CD8-positive, alpha-beta memory T cell (primary cell): ENCODE measurements around the gene SLC1A7. TPM values are rescaled to one million over a fixed set of nuclear protein-coding genes. Genes with fewer than 3 reads are reported as not detected.

Experiments used
- CTCF ChIA-PET: fragments of 350-600 bp; sonication (Branson Sonifier 250); formaldehyde crosslinking; loops from one replicate; lab custom pipeline; 2021; ENCODE audit warnings: antibody characterized with exemption; lab: Charles Lee
- POLR2A ChIA-PET: fragments of 350-600 bp; sonication (Branson Sonifier 250); formaldehyde crosslinking; loops from one replicate; lab custom pipeline; 2021; ENCODE audit warnings: antibody characterized with exemption; lab: Charles Lee
- DNase-seq, 5 donors: peaks; one replicate each; pipeline versions ENCODE4 v3.0.0 to v3.0.0-alpha.2; 2020 to 2022; ENCODE audit warnings: mixed read lengths in 1 of 5
- H3K27ac ChIP-seq: one replicate; pipeline ENCODE4 v1.7.0; 2013; ENCODE audit warnings: low read depth, mild to moderate bottlenecking, low read length, moderate library complexity
- H3K27me3 ChIP-seq: 2 replicates; pipeline ENCODE4 v1.7.0; 2013; ENCODE audit warnings: low read length, mild to moderate bottlenecking; ENCODE audit not compliant: insufficient read depth, poor library complexity, severe bottlenecking
- H3K36me3 ChIP-seq: 2 replicates; pipeline ENCODE4 v1.7.0; 2013; ENCODE audit warnings: mild to moderate bottlenecking, low read length, moderate library complexity; ENCODE audit not compliant: insufficient read depth
- H3K4me1 ChIP-seq: 2 replicates; pipeline ENCODE4 v1.7.0; 2013; ENCODE audit warnings: mild to moderate bottlenecking, low read length, moderate library complexity; ENCODE audit not compliant: insufficient read depth
- H3K4me3 ChIP-seq: 2 replicates; pipeline ENCODE4 v1.7.0; 2013; ENCODE audit warnings: mild to moderate bottlenecking, low read length
- H3K9me3 ChIP-seq: 2 replicates; pipeline ENCODE4 v1.7.0; 2013; ENCODE audit warnings: mild to moderate bottlenecking, low read length
- H3K27ac Mint-ChIP-seq, 8 donors: one replicate each; pipeline ENCODE4 v1.8.0; 2020 to 2021; ENCODE audit warnings: mixed read lengths in 8 of 8, mild to moderate bottlenecking in 6 of 8, inconsistent platforms in 3 of 8, moderate library complexity in 3 of 8
- H3K27me3 Mint-ChIP-seq, 2 donors: one replicate each; pipeline ENCODE4 v1.8.0; 2020 to 2021; ENCODE audit warnings: mixed read lengths in 2 of 2, mild to moderate bottlenecking in 1 of 2, moderate library complexity in 1 of 2
- H3K36me3 Mint-ChIP-seq, 3 donors: one replicate each; pipeline ENCODE4 v1.8.0; 2020 to 2021; ENCODE audit warnings: mixed read lengths in 3 of 3, inconsistent platforms in 1 of 3, mild to moderate bottlenecking in 1 of 3
- H3K4me1 Mint-ChIP-seq, 3 donors: one replicate each; pipeline ENCODE4 v1.8.0; 2020 to 2021; ENCODE audit warnings: mixed read lengths in 3 of 3, inconsistent platforms in 1 of 3, mild to moderate bottlenecking in 1 of 3
- H3K4me3 Mint-ChIP-seq, 7 donors: one replicate each; pipeline ENCODE4 v1.8.0; 2020 to 2021; ENCODE audit warnings: mixed read lengths in 7 of 7, mild to moderate bottlenecking in 6 of 7, moderate library complexity in 4 of 7, inconsistent platforms in 2 of 7
- H3K9me3 Mint-ChIP-seq, 5 donors: one replicate each; pipeline ENCODE4 v1.8.0; 2020 to 2022; ENCODE audit warnings: mixed read lengths in 5 of 5, mild to moderate bottlenecking in 3 of 5, moderate library complexity in 2 of 5, inconsistent platforms in 1 of 5
- polyA plus RNA-seq: library from polyadenylated mRNA; unstranded; fragments of 300-500 nt; fragmentation: Illumina TruSeq; gene quantifications from one replicate; pipeline ENCODE4 v1.2.3, GENCODE V29; 2021
- total RNA-seq, 2 experiments: library from RNA; stranded (reverse); gene quantifications; one replicate each; pipeline ENCODE4 v1.2.3, GENCODE V29; 2021

SLC1A7 gene
- total and polyA plus RNA-seq, 3 experiments from 2014 or later = 0.08 TPM; not detected in 2

GRCh38 chr1:53081384-53082066, 60.9 kb downstream of the SLC1A7 start:
- no peaks in the 10 kb centered on the region for H3K9me3 ChIP-seq
- no peaks in the 10 kb centered on the region for H3K36me3 ChIP-seq
- Mint-ChIP-seq H3K4me3 (no peak overlapping the region), H3K9me3 (no peaks in the 10 kb centered on the region), H3K36me3 (no peaks in the 10 kb centered on the region), H3K4me1 (peaks cover 0 to 12% (median 11%) of the 10 kb centered on the region in 3 donors), H3K27me3 (peaks cover 0 to 4% of the 10 kb centered on the region in 2 donors), H3K27ac (peak overlapping the region in 1 of 8 donors; percentile 91)
- ChIA-PET CTCF (no interaction called here), POLR2A (no interaction called here)
- no peaks in the 10 kb centered on the region for H3K4me1 ChIP-seq
- H3K4me3 ChIP-seq = no peak overlapping the region
- H3K27ac ChIP-seq = no peak overlapping the region
- DNase-seq = peak in 1 of 5 donors; percentile 28
- no peaks in the 10 kb centered on the region for H3K27me3 ChIP-seq

- H3K4me3 ChIP-seq = no peak overlapping the region
- Mint-ChIP-seq H3K4me3 (no peak overlapping the region), H3K27me3 (peaks cover 0 to 4% of the 10 kb centered on the region in 2 donors), H3K9me3 (no peaks in the 10 kb centered on the region), H3K27ac (no peak overlapping the region), H3K36me3 (no peaks in the 10 kb centered on the region), H3K4me1 (peaks cover 0 to 12% (median 11%) of the 10 kb centered on the region in 3 donors)
- no peaks in the 10 kb centered on the region for H3K36me3 ChIP-seq
- no peak overlapping the region for H3K27ac ChIP-seq
- ChIA-PET CTCF (no interaction called here), POLR2A (no interaction called here)
- peak in 1 of 5 donors; percentile 39 for DNase-seq
- no peaks in the 10 kb centered on the region for H3K4me1 ChIP-seq
- H3K27me3 ChIP-seq = no peaks in the 10 kb centered on the region
- H3K9me3 ChIP-seq = no peaks in the 10 kb centered on the region
These were observed 61.7 kb downstream of the SLC1A7 start for GRCh38 chr1:53080769-53081168.

GRCh38 chr1:53080041-53080440, 62.4 kb downstream of the SLC1A7 start:
- Mint-ChIP-seq H3K27me3 (peaks cover 0 to 4% of the 10 kb centered on the region in 2 donors), H3K9me3 (peaks cover 0 to 1% (median 0%) of the 10 kb centered on the region in 5 donors), H3K4me1 (peaks cover 0 to 13% (median 12%) of the 10 kb centered on the region in 3 donors), H3K27ac (no peak overlapping the region), H3K36me3 (no peaks in the 10 kb centered on the region), H3K4me3 (no peak overlapping the region)
- Histone ChIP-seq H3K27ac (no peak overlapping the region), H3K27me3 (no peaks in the 10 kb centered on the region), H3K4me3 (no peak overlapping the region), H3K4me1 (no peaks in the 10 kb centered on the region), H3K9me3 (no peaks in the 10 kb centered on the region), H3K36me3 (no peaks in the 10 kb centered on the region)
- peak in 1 of 5 donors; percentile 8 for DNase-seq
- CTCF ChIA-PET = no interaction called here
- POLR2A ChIA-PET = no interaction called here

- DNase-seq = peak in 1 of 5 donors; percentile 26
- peaks cover 0 to 7% (median 7%) of the 10 kb centered on the region in 3 donors for H3K4me1 Mint-ChIP-seq
- H3K4me3 Mint-ChIP-seq = no peak overlapping the region
- Histone ChIP-seq H3K4me3 (no peak overlapping the region), H3K9me3 (no peaks in the 10 kb centered on the region), H3K36me3 (no peaks in the 10 kb centered on the region), H3K27me3 (no peaks in the 10 kb centered on the region), H3K27ac (no peak overlapping the region), H3K4me1 (no peaks in the 10 kb centered on the region)
- ChIA-PET CTCF (no interaction called here), POLR2A (no interaction called here)
- H3K9me3 Mint-ChIP-seq = peaks cover 0 to 1% (median 0%) of the 10 kb centered on the region in 5 donors
- peaks cover 0 to 4% of the 10 kb centered on the region in 2 donors for H3K27me3 Mint-ChIP-seq
- peak overlapping the region in 1 of 8 donors; percentile 54 for H3K27ac Mint-ChIP-seq
- no peaks in the 10 kb centered on the region for H3K36me3 Mint-ChIP-seq
These were observed 63.2 kb downstream of the SLC1A7 start for GRCh38 chr1:53079251-53079650.

- H3K27me3 Mint-ChIP-seq = peaks cover 0 to 2% of the 10 kb centered on the region in 2 donors
- POLR2A ChIA-PET = no interaction called here
- CTCF ChIA-PET = interaction anchor here (1.4 kb wide), 1 partner anchor 10 kb away, joined by 4 read pairs; no protein-coding TSS in a partner anchor
These were observed 63.9 kb downstream of the SLC1A7 start for GRCh38 chr1:53078333-53079101.

GRCh38 chr1:53077599-53077965, 64.9 kb downstream of the SLC1A7 start:
- Mint-ChIP-seq H3K27ac (no peak overlapping the region), H3K27me3 (no peaks in the 10 kb centered on the region), H3K36me3 (no peaks in the 10 kb centered on the region), H3K9me3 (peaks cover 0 to 1% (median 0%) of the 10 kb centered on the region in 5 donors), H3K4me1 (peaks cover 0 to 2% (median 2%) of the 10 kb centered on the region in 3 donors), H3K4me3 (no peak overlapping the region)
- H3K27me3 ChIP-seq = no peaks in the 10 kb centered on the region
- no peak for DNase-seq
- H3K27ac ChIP-seq = no peak overlapping the region
- H3K4me3 ChIP-seq = no peak overlapping the region
- CTCF ChIA-PET = interaction anchor here (1.4 kb wide), 1 partner anchor 11 kb away, joined by 4 read pairs; no protein-coding TSS in a partner anchor
- H3K36me3 ChIP-seq = no peaks in the 10 kb centered on the region
- no peaks in the 10 kb centered on the region for H3K4me1 ChIP-seq
- H3K9me3 ChIP-seq = no peaks in the 10 kb centered on the region
- POLR2A ChIA-PET = no interaction called here

More at GRCh38 chr1:53078333-53079101, 63.9 kb downstream of the SLC1A7 start:
- no peak overlapping the region for H3K4me3 ChIP-seq
- Mint-ChIP-seq H3K4me1 (peaks cover 0 to 7% (median 7%) of the 10 kb centered on the region in 3 donors), H3K27ac (no peak overlapping the region), H3K4me3 (no peak overlapping the region), H3K9me3 (peaks cover 0 to 1% (median 0%) of the 10 kb centered on the region in 5 donors), H3K36me3 (no peaks in the 10 kb centered on the region)
- no peaks in the 10 kb centered on the region for H3K4me1 ChIP-seq
- H3K27ac ChIP-seq = no peak overlapping the region
- no peak for DNase-seq
- no peaks in the 10 kb centered on the region for H3K27me3 ChIP-seq
- no peaks in the 10 kb centered on the region for H3K36me3 ChIP-seq
- H3K9me3 ChIP-seq = no peaks in the 10 kb centered on the region

GRCh38 chr1:53076721-53077598, 65.5 kb downstream of the SLC1A7 start:
- H3K27me3 Mint-ChIP-seq = no peaks in the 10 kb centered on the region
- H3K4me3 ChIP-seq = no peak overlapping the region
- H3K36me3 ChIP-seq = no peaks in the 10 kb centered on the region
- no peaks in the 10 kb centered on the region for H3K9me3 ChIP-seq
- CTCF ChIA-PET = interaction anchor here (1.4 kb wide), 1 partner anchor 11 kb away, joined by 4 read pairs; no protein-coding TSS in a partner anchor
- no peaks in the 10 kb centered on the region for H3K4me1 ChIP-seq
- H3K27ac Mint-ChIP-seq = no peak overlapping the region
- no peak for DNase-seq
- peaks cover 0 to 1% (median 0%) of the 10 kb centered on the region in 5 donors for H3K9me3 Mint-ChIP-seq
- no peak overlapping the region for H3K27ac ChIP-seq
- no peaks in the 10 kb centered on the region for H3K36me3 Mint-ChIP-seq
- peaks cover 0 to 2% (median 0%) of the 10 kb centered on the region in 3 donors for H3K4me1 Mint-ChIP-seq
- POLR2A ChIA-PET = no interaction called here
- no peaks in the 10 kb centered on the region for H3K27me3 ChIP-seq
- H3K4me3 Mint-ChIP-seq = no peak overlapping the region
